Measurements from ENCODE around the gene DHX57.

GRCh38 chr2:38776531-38776930 is 99.2 kb downstream of the DHX57 start:
- TF ChIP-seq POLR2A (IDR thresholded peaks at IDR 0.05; ENCODE audit: low read length), result no peak
- no peak for TF ChIP-seq GATA1 (IDR thresholded peaks at IDR 0.05; ENCODE audit: low read depth, low read length)
